ENCODE measurements around the gene KRT25.

Gene KRT25

GRCh38 chr17:40755231-40755630 is at the start of gene KRT25:
KRT25 (minus strand) TSS chr17:40755331; CDS start chr17:40755271, 60 bp downstream.
- no peak for DNase-seq (ENCODE audit: low spot score)

GRCh38 chr17:40803617-40804082 is 48.5 kb upstream of the KRT25 start:
- DNase-seq (ENCODE audit: low spot score) = peak; percentile 63

- no peak for DNase-seq (ENCODE audit: low spot score)
Observed at GRCh38 chr17:40801157-40801556, 46.0 kb upstream of the KRT25 start.

- no peak for DNase-seq (ENCODE audit: low spot score)
Observed at GRCh38 chr17:40800381-40800780, 45.2 kb upstream of the KRT25 start.

GRCh38 chr17:40799859-40800258 is 44.7 kb upstream of the KRT25 start, which contains the start of gene KRT28:
KRT28 (minus strand) TSS chr17:40799959; CDS start chr17:40799893, 66 bp downstream.
- DNase-seq (ENCODE audit: low spot score) = no peak

- DNase-seq (ENCODE audit: low spot score) = no peak
Observed at GRCh38 chr17:40796846-40797245, 41.7 kb upstream of the KRT25 start.

- DNase-seq (ENCODE audit: low spot score) = no peak
Observed at GRCh38 chr17:40795019-40795667, 40.0 kb upstream of the KRT25 start.

- DNase-seq (ENCODE audit: low spot score) = no peak
Observed at GRCh38 chr17:40794466-40794865, 39.3 kb upstream of the KRT25 start.

GRCh38 chr17:40793832-40794231 is 38.7 kb upstream of the KRT25 start:
- no peak for DNase-seq (ENCODE audit: low spot score)

GRCh38 chr17:40791787-40792436 is 36.8 kb upstream of the KRT25 start:
- DNase-seq (ENCODE audit: low spot score) = no peak

GRCh38 chr17:40791111-40791510 is 36.0 kb upstream of the KRT25 start:
- no peak for DNase-seq (ENCODE audit: low spot score)

- no peak for DNase-seq (ENCODE audit: low spot score)
Observed at GRCh38 chr17:40782450-40782849, 27.3 kb upstream of the KRT25 start, which contains the start of gene KRT27. KRT27 (minus strand) TSS chr17:40782550; CDS start chr17:40782493, 57 bp downstream.

- DNase-seq (ENCODE audit: low spot score) = no peak
Observed at GRCh38 chr17:40779181-40779909, 24.2 kb upstream of the KRT25 start.

GRCh38 chr17:40778461-40778860 is 23.3 kb upstream of the KRT25 start:
- no peak for DNase-seq (ENCODE audit: low spot score)

- DNase-seq (ENCODE audit: low spot score) = no peak
Observed at GRCh38 chr17:40777971-40778370, 22.8 kb upstream of the KRT25 start.

GRCh38 chr17:40777459-40777858 is 22.3 kb upstream of the KRT25 start:
- DNase-seq (ENCODE audit: low spot score) = no peak

- no peak for DNase-seq (ENCODE audit: low spot score)
Observed at GRCh38 chr17:40775945-40776344, 20.8 kb upstream of the KRT25 start.

- DNase-seq (ENCODE audit: low spot score) = no peak
Observed at GRCh38 chr17:40772101-40772500, 17.0 kb upstream of the KRT25 start, which contains the start of gene KRT26. KRT26 (minus strand) TSS chr17:40772201; CDS start chr17:40772113, 88 bp downstream.

- no peak for DNase-seq (ENCODE audit: low spot score)
Observed at GRCh38 chr17:40765657-40766056, 10.5 kb upstream of the KRT25 start.

- DNase-seq (ENCODE audit: low spot score) = no peak
Observed at GRCh38 chr17:40763752-40764151, 8.6 kb upstream of the KRT25 start.

- no peak for DNase-seq (ENCODE audit: low spot score)
Observed at GRCh38 chr17:40760105-40761016, 5.2 kb upstream of the KRT25 start.

GRCh38 chr17:40753804-40754203 is 1.3 kb downstream of the KRT25 start:
- no peak for DNase-seq (ENCODE audit: low spot score)

Data from hematopoietic multipotent progenitor cell treated with erythropoietin and hydrocortisone succinate and interleukin-3 and kit ligand, for 15 days (in vitro differentiated cells).